A673 (cell line): Measurements from ENCODE around the gene POLK.

Experiments used
- EZH2 ChIP-seq: fragments of 200-600 bp; sonication (generic); IDR thresholded peaks from 2 replicates; pipeline ENCODE4 v1.6.1; 2017; ENCODE audit warnings: borderline replicate concordance, low read depth, mild to moderate bottlenecking, mixed read lengths, antibody characterized with exemption, low read length; ENCODE audit not compliant: poor library complexity, severe bottlenecking
- TF ChIP-seq, protein P1 (sequence below): fragments of 300-800, 200-600 bp; sonication (generic); conservative IDR thresholded peaks from 2 replicates; pipeline ENCODE4 v1.5.1; 2017; ENCODE audit warnings: low read depth, mild to moderate bottlenecking, antibody characterized with exemption, low read length, moderate library complexity, mixed read lengths

DNA sequence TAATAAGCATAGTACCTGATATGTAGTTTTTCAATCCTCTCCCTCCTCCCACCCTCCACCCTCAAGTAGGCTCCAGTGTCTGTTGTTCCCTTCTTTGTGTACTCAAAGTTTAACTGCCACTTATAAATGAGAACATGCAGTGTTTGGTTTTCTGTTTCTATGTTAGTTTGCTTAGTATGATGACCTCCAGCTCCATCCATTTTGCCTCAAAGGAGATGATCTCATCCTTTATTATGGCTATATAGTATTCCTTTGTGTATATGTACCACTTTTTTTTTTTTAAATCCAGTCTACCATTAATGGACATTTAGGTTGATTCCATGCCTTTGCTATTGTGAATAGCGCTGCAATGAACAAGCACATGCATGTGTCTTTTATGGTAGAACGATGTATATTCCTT lies 20.5 kb downstream of the POLK start:
- TF ChIP-seq, protein P1, sequence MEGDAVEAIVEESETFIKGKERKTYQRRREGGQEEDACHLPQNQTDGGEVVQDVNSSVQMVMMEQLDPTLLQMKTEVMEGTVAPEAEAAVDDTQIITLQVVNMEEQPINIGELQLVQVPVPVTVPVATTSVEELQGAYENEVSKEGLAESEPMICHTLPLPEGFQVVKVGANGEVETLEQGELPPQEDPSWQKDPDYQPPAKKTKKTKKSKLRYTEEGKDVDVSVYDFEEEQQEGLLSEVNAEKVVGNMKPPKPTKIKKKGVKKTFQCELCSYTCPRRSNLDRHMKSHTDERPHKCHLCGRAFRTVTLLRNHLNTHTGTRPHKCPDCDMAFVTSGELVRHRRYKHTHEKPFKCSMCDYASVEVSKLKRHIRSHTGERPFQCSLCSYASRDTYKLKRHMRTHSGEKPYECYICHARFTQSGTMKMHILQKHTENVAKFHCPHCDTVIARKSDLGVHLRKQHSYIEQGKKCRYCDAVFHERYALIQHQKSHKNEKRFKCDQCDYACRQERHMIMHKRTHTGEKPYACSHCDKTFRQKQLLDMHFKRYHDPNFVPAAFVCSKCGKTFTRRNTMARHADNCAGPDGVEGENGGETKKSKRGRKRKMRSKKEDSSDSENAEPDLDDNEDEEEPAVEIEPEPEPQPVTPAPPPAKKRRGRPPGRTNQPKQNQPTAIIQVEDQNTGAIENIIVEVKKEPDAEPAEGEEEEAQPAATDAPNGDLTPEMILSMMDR = no peak
- no peak for TF ChIP-seq EZH2
